ENCODE measurements around the gene PDYN.

DNA sequence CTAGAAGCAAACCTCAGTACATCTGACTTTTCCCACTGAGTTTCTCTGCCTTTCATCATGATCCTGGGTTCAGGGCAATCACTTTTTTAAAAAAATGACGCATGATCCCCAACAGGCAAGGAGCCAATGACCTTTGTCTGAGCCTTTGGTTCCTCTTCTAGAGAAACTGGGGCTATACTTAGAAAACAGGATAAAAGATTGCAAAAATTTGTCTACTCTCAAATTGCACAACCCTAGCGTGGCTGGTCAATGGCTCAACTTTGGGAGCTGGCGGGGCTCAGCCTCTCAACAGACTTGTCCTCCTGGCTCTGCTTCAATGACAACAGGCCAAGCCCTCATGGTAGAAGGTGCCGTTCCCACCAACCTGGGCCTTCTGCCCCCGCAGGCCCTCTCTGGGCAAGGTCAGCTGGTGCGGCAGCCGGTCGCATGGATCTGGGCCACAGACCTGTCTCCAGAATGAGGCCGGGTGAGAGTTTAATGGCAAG, 48.7 kb downstream of the PDYN start:
- TF ChIP-seq, protein P1, sequence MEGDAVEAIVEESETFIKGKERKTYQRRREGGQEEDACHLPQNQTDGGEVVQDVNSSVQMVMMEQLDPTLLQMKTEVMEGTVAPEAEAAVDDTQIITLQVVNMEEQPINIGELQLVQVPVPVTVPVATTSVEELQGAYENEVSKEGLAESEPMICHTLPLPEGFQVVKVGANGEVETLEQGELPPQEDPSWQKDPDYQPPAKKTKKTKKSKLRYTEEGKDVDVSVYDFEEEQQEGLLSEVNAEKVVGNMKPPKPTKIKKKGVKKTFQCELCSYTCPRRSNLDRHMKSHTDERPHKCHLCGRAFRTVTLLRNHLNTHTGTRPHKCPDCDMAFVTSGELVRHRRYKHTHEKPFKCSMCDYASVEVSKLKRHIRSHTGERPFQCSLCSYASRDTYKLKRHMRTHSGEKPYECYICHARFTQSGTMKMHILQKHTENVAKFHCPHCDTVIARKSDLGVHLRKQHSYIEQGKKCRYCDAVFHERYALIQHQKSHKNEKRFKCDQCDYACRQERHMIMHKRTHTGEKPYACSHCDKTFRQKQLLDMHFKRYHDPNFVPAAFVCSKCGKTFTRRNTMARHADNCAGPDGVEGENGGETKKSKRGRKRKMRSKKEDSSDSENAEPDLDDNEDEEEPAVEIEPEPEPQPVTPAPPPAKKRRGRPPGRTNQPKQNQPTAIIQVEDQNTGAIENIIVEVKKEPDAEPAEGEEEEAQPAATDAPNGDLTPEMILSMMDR (conservative IDR thresholded peaks at IDR 0.05 in 1 of 2, IDR thresholded peaks at IDR 0.05 in 1 of 2; ENCODE audit: low read depth in 1 of 2, low read length in 2 of 2): no peak
- no peak for TF ChIP-seq EZH2 (IDR thresholded peaks at IDR 0.05; ENCODE audit: low read length, missing control alignments)
